NCI-H146 (cell line): ENCODE results near the gene WDR70.

Experiments used
- DNase-seq: peaks from one replicate; lab custom pipeline; 2025; lab: John Stamatoyannopoulos, UW

The WDR70 gene

GRCh38 chr5:37723162-37723961 lies 344.2 kb downstream of the WDR70 start:
- DNase-seq = peak; percentile 3

- no peak for DNase-seq
Measured at GRCh38 chr5:37724395-37725125, 345.4 kb downstream of the WDR70 start.

GRCh38 chr5:37725185-37725584 lies 346.1 kb downstream of the WDR70 start:
- no peak for DNase-seq

- DNase-seq = no peak
Measured at GRCh38 chr5:37727238-37727637, 348.1 kb downstream of the WDR70 start.

GRCh38 chr5:37730896-37731455 lies 351.9 kb downstream of the WDR70 start:
- no peak for DNase-seq

- no peak for DNase-seq
Measured at GRCh38 chr5:37734114-37734513, 355.0 kb downstream of the WDR70 start.

- DNase-seq = no peak
Measured at GRCh38 chr5:37735649-37736347, 356.7 kb downstream of the WDR70 start.

- DNase-seq = no peak
Measured at GRCh38 chr5:37736397-37736796, 357.3 kb downstream of the WDR70 start.

- no peak for DNase-seq
Measured at GRCh38 chr5:37737326-37738056, 358.4 kb downstream of the WDR70 start.

- DNase-seq = no peak
Measured at GRCh38 chr5:37738057-37738691, 359.1 kb downstream of the WDR70 start.

- no peak for DNase-seq
Measured at GRCh38 chr5:37738865-37739488, 359.9 kb downstream of the WDR70 start.

- DNase-seq = no peak
Measured at GRCh38 chr5:37739817-37740261, 360.7 kb downstream of the WDR70 start.

GRCh38 chr5:37740331-37741066 lies 361.4 kb downstream of the WDR70 start:
- DNase-seq = no peak

- DNase-seq = no peak
Measured at GRCh38 chr5:37742111-37742510, 363.0 kb downstream of the WDR70 start.

- DNase-seq = no peak
Measured at GRCh38 chr5:37751227-37751626, 372.1 kb downstream of the WDR70 start.

- no peak for DNase-seq
Measured at GRCh38 chr5:37754976-37755375, 375.9 kb downstream of the WDR70 start.

- DNase-seq = no peak
Measured at GRCh38 chr5:37755581-37755980, 376.5 kb downstream of the WDR70 start.

GRCh38 chr5:37756248-37756647 lies 377.1 kb downstream of the WDR70 start:
- no peak for DNase-seq

GRCh38 chr5:37757980-37758582 lies 379.0 kb downstream of the WDR70 start:
- no peak for DNase-seq

- no peak for DNase-seq
Measured at GRCh38 chr5:37767251-37767650, 388.1 kb downstream of the WDR70 start.
